ENCODE results near the gene CCDC57. TPM values are rescaled to one million over a fixed set of nuclear protein-coding genes. Genes with fewer than 3 reads are reported as not detected.

CCDC57 gene
- total RNA-seq, 4 donors from 2014 or later: 8.4 to 21.6 (median 16.4) TPM

DNA sequence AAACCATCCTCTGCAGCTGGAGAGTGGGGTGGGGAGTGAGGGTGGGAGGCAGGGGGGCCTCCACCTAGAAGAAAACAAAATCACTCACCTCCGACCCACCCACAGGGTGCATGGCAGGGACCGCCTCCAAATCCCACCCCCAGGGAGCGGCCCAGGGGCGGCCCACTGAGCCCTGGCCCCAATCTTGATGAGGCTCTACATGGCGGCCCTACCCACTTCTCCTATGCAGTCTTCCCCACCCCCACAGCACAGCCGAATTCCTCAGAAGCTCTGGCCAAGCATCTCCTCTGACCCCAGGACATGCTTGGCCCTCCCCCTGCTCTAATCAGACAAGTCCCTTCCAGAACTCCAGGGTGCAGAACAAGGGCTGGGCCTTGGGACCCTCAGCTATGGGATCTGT, 96.4 kb downstream of the CCDC57 start:
- intact Hi-C loops (cut with DNase I): no loop called here

DNA sequence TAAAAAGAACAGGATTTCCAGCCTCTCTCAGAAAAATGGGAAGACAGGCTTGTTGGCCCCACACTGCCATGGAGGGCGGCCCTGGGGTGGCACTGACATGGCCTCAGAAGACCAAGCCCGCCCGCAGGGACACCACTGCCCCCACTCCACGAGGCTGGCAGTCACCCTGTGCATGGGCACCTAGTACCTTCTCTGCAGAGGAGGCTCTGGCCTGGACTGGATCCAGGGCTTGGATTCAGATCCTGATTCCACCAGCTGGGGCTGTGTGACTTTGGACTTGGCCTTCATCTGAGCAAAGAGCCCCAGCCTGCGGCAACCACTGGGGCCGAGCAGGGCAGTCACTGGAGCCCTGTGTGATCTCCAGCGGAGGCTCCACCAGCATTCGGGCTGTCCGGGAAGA, 97.8 kb downstream of the CCDC57 start:
- no peak for DNase-seq (ENCODE audit: extremely low spot score)
- Histone ChIP-seq H3K4me3 (no peak overlapping the region), H3K4me1 (peaks cover 0 to 4% (median 0%) of the 10 kb centered on the region in 4 donors), H3K9me3 (no peaks in the 10 kb centered on the region), H3K36me3 (peaks cover 0 to 39% (median 20%) of the 10 kb centered on the region in 4 donors), H3K27ac (replicated peaks in 1 of 4) (no peak overlapping the region), H3K27me3 (no peaks in the 10 kb centered on the region)
- intact Hi-C loops (cut with DNase I): no loop called here
- WGBS: 89% methylated on average over 9 of the region's 9 CpGs
- no peak for TF ChIP-seq POLR2A (IDR thresholded peaks at IDR 0.05; ENCODE audit: low read depth)
- TF ChIP-seq EP300 (IDR thresholded peaks at IDR 0.05): no peak
- TF ChIP-seq POLR2AphosphoS5 (IDR thresholded peaks at IDR 0.05): no peak
- no peak for TF ChIP-seq CTCF (IDR thresholded peaks at IDR 0.05)

More for the DNA sequence above, 96.4 kb downstream of the CCDC57 start:
- 82% methylated on average over 6 of the region's 6 CpGs for WGBS
- TF ChIP-seq CTCF (IDR thresholded peaks at IDR 0.05) (no peak), EP300 (IDR thresholded peaks at IDR 0.05) (no peak), POLR2AphosphoS5 (IDR thresholded peaks at IDR 0.05) (no peak), POLR2A (IDR thresholded peaks at IDR 0.05; ENCODE audit: low read depth) (no peak)
- Histone ChIP-seq H3K27ac (replicated peaks in 1 of 4) (no peak overlapping the region), H3K4me3 (no peak overlapping the region), H3K4me1 (peaks cover 0 to 4% (median 0%) of the 10 kb centered on the region in 4 donors), H3K9me3 (no peaks in the 10 kb centered on the region), H3K27me3 (no peaks in the 10 kb centered on the region), H3K36me3 (peaks cover 0 to 39% (median 20%) of the 10 kb centered on the region in 4 donors)
- no peak for DNase-seq (ENCODE audit: extremely low spot score)

- TF ChIP-seq POLR2A (IDR thresholded peaks at IDR 0.05; ENCODE audit: low read depth) (no peak), CTCF (IDR thresholded peaks at IDR 0.05) (no peak), EP300 (IDR thresholded peaks at IDR 0.05) (no peak), POLR2AphosphoS5 (IDR thresholded peaks at IDR 0.05) (no peak)
- Histone ChIP-seq H3K27ac (replicated peaks in 1 of 4) (no peak overlapping the region), H3K36me3 (peaks cover 0 to 39% (median 20%) of the 10 kb centered on the region in 4 donors), H3K4me3 (no peak overlapping the region), H3K9me3 (no peaks in the 10 kb centered on the region), H3K4me1 (peaks cover 0 to 4% (median 0%) of the 10 kb centered on the region in 4 donors), H3K27me3 (no peaks in the 10 kb centered on the region)
- no peak for DNase-seq (ENCODE audit: extremely low spot score)
- intact Hi-C loops (cut with DNase I): no loop called here
- WGBS: 96% methylated on average over 4 of the region's 10 CpGs
Measured at GRCh38 chr17:82114447-82114846, 98.2 kb downstream of the CCDC57 start.

GRCh38 chr17:82113941-82114340, 98.7 kb downstream of the CCDC57 start:
- 86% methylated on average over 13 of the region's 13 CpGs for WGBS
- Histone ChIP-seq H3K4me3 (no peak overlapping the region), H3K4me1 (peaks cover 0 to 4% (median 0%) of the 10 kb centered on the region in 4 donors), H3K36me3 (peaks cover 0 to 39% (median 20%) of the 10 kb centered on the region in 4 donors), H3K27me3 (no peaks in the 10 kb centered on the region), H3K27ac (replicated peaks in 1 of 4) (no peak overlapping the region), H3K9me3 (no peaks in the 10 kb centered on the region)
- intact Hi-C loops (cut with DNase I): no loop called here
- TF ChIP-seq POLR2A (IDR thresholded peaks at IDR 0.05; ENCODE audit: low read depth): no peak
- TF ChIP-seq EP300 (IDR thresholded peaks at IDR 0.05): no peak
- TF ChIP-seq POLR2AphosphoS5 (IDR thresholded peaks at IDR 0.05): no peak
- no peak for TF ChIP-seq CTCF (IDR thresholded peaks at IDR 0.05)
- no peak for DNase-seq (ENCODE audit: extremely low spot score)

DNA sequence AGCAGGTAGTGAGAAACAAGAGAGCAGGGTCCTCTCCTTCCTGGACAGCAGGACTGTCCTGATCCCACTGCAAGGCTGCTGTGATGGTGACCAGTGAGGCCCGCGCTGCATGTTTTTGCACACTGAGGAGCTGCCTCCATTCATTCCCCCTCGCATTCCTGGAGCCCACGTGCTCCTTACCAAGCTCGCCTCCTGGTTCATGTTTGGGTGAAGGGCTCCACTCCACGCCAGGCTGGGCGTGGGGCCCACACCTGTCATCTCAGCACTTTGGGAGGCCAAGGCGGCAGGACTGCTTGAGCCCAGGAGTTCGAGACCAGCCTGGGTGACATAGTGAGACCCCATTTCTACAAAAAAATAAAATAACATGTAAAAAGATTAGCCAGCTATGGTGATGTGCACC, 99.2 kb downstream of the CCDC57 start:
- H3K27me3 ChIP-seq: no peaks in the 10 kb centered on the region
- H3K9me3 ChIP-seq: no peaks in the 10 kb centered on the region
- 91% methylated on average over 8 of the region's 9 CpGs for WGBS
- TF ChIP-seq POLR2A (IDR thresholded peaks at IDR 0.05; ENCODE audit: low read depth): no peak
- no peak for TF ChIP-seq EP300 (IDR thresholded peaks at IDR 0.05)
- H3K36me3 ChIP-seq: peaks cover 0 to 37% (median 20%) of the 10 kb centered on the region in 4 donors
- H3K27ac ChIP-seq (replicated peaks in 1 of 4): no peak overlapping the region
- no peak overlapping the region for H3K4me3 ChIP-seq
- intact Hi-C loops (cut with DNase I): no loop called here
- peaks cover 0 to 2% (median 0%) of the 10 kb centered on the region in 4 donors for H3K4me1 ChIP-seq
- DNase-seq (ENCODE audit: extremely low spot score): no peak

All from esophagus muscularis mucosa (tissue), 4 donors.